Activated T-helper 1 cell treated with anti-CD3 and anti-CD28 coated beads, Interleukin-2, amount 50 U/mL, for 16 hours (primary cell): Measurements from ENCODE around the gene KLHL33.
A peak's percentile ranks its signal among the peaks of the same experiment; 100 is the strongest.
"Not testable (repeated sequence)": the region's sequence is repeated elsewhere in the genome, so short reads cannot be mapped to it uniquely, and the experiment has no call there.

Source experiments
- DNase-seq, 2 donors: peaks; one replicate each; pipeline ENCODE4 v3.0.0-alpha.2; 2020; ENCODE audit warnings: low read depth in 1 of 2, low spot score in 1 of 2

Gene KLHL33

GRCh38 chr14:20454516-20455354 lies 18.8 kb upstream of the KLHL33 start, which contains the start of the genes APEX1 and OSGEP:
Gene APEX1, plus strand, starts transcription at chr14:20455226. Its CDS starts 420 bp downstream, at chr14:20455646.
Gene OSGEP, minus strand, starts transcription at chr14:20454812. Its CDS starts 129 bp downstream, at chr14:20454683.
- peak; percentile 92 to 94 for DNase-seq

DNA sequence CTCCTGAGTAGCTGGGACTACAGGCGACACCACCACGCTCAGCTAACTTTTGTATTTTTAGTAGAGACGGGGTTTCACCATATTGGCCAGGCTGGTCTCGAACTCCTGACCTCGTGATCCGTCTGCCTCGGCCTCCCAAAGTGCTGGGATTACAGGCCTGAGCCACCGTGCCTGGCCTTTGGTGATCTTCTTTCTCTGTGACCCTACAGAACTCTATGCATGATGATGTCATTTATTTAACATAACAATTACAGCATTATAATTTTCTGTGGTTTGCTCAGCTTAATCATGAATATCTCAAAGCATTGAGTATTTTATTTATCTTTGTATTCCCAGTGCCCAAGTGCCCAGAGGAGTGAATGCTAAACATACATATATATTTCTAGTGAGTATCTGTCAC lies 16.9 kb upstream of the KLHL33 start:
- not testable (repeated sequence) for DNase-seq

DNA sequence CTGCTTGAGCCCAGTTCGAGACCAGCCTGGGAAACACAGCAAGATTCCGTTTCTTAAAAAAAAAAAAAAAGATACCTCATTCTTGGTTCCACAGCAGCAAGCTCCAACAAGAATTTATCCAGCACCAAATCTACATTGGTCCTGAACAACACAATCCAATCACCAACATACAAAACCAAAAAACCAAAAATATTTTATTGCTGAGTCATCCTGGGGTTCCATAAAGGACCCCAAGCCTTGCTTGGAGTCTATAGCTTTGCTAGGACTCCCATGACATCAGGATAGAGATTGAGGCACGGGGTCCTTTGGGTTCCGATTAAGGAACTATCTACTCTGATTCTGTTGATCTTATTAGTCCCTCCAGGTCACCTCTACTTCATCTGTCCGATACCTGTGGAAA lies 10.9 kb upstream of the KLHL33 start:
- DNase-seq = no peak

- DNase-seq = not testable (repeated sequence)
Measured at GRCh38 chr14:20443650-20444049, 7.7 kb upstream of the KLHL33 start.

DNA sequence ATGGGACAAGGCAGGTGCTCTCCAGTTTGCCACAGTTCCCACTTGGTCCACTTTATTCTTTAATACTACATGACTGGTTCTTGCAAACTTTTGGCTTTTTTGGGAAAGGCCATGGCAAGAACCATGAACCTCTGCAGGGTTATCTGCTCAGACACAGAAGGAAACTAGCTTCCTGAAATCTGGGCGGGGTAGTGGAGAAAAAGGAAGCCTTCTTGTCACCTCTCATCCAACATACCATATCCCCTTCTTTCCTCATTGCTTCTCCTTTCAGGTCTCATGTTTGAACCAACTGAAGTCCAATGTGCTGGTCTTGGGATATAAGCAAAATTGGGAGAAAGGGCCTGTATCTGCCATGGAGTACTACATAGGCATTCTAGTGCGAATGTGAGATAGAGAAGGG lies 5.5 kb upstream of the KLHL33 start:
- DNase-seq = no peak

DNA sequence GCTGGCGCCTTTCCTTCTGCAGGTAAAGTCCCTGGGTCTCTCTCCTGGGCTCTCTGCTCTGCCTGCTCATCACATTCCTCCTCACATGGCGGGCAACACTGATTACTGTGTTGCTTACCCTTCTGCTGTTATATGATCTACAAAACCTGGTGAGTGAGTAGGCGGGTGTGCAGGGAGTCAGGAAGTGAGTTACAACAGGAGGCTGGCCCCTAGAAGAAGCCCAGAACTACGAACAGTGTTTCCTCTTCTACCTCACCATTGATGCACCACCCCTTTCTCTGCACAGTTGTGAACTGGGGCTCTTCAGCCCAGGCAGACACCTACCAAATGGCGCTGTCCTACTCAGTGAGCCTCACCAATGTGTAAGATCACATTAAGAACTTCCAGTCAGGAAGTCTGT lies 4.9 kb upstream of the KLHL33 start:
- DNase-seq = no peak

DNA sequence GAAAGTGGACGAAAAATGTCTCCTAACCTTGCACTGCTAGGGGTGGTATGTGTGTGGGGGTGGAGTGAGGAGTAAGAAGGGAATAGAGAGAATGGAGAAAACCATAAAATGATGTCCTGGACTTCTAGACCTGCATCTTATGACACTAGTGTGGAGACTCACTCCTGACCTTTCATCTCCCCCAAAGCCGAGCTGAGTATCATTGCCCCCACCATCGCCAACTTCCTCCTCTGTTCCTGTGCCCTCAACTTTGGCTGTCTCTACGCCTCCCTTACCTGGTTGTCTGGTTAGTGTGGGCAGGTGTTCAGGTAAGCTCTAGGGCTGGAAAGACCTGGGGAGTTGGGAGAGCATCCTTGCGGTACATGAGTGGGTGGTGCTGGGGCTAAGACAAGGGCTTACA lies 4.5 kb upstream of the KLHL33 start:
- DNase-seq = no peak

GRCh38 chr14:20438664-20439063 lies 2.7 kb upstream of the KLHL33 start:
- no peak for DNase-seq

DNA sequence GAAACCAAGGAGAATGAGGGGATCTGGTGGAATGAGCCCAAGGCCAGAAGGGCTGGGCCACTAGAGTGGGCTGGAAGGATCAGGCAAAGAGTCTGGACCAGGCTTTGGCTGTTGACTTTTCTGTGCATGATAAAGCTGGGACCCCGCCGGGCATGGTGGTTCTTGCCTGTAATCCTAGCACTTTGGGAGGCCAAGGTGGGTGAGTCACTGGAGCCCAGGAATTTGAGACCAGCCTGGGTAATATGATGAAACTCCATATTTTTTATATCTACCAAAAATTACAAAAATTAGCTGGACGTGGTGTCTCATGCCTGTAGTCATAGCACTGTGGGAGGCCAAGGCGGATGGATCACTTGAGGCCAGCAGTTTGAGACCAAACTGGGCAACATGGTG lies 393 bp upstream of the KLHL33 start:
- DNase-seq = no peak

- no peak for DNase-seq
Measured at GRCh38 chr14:20434701-20435581, 1.0 kb downstream of the KLHL33 start.

DNA sequence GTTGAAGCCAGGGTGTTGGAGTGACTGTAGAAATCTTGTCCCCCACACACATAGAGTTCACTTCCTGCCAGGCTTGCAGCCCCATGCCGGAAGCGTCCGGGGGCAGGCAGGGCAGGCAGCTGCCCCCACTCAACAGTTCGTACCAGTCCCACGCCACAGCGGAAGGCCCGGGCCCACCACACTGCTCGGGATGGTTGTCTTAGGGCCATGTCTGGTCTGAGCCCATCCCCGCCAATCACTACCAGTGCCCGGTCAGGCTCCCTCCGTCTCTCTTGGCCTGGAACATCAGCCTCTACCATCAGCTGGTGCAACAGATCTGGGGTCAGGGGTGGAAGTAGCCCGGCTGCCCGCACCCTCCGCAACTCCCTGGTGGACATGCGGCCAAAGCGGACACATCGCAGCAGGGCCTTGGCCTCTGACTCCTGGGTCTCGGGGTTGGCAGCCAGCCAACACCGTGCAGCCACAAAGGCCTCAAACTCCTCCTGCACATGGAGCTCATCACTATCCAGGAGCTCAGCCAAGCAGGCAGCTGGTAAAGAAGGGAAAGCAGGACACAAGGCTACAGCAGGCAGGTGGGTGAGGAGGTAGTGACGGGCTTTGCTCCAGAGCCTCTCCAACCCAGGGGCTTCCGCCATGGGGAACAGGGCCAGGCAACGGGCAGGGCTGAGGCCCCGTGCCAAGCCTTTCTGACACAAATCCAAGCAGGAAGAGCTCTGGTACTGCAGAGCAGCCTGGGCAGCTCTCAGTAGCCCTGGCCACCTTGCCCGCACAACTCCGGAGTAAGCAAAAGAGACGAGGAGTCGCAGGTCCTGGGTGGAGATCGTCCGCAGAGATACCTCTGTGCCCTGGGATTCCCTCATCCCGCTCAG lies 5.9 kb downstream of the KLHL33 start:
- no peak for DNase-seq

DNA sequence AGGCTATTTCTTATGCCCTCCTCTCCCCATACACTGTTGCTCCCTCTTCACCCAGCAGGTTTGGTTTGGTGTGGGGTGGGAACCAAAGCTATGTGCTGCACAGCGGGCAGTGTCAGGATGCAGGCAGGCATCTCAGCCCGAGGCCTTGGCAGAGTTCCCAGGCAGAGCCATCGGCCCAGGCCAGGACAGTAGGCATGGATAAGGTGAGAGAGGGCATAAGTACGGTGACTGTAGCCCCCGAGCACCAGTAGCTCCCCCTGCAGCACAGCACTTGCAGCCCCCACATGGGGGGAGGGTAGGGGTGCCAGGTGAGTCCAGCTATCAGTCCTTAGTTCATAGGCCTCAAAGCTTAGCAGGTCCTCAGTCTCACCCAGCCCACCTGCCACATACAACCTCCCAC lies 7.2 kb downstream of the KLHL33 start:
- no peak for DNase-seq

- no peak for DNase-seq
Measured at GRCh38 chr14:20428010-20428365, 8.0 kb downstream of the KLHL33 start.

DNA sequence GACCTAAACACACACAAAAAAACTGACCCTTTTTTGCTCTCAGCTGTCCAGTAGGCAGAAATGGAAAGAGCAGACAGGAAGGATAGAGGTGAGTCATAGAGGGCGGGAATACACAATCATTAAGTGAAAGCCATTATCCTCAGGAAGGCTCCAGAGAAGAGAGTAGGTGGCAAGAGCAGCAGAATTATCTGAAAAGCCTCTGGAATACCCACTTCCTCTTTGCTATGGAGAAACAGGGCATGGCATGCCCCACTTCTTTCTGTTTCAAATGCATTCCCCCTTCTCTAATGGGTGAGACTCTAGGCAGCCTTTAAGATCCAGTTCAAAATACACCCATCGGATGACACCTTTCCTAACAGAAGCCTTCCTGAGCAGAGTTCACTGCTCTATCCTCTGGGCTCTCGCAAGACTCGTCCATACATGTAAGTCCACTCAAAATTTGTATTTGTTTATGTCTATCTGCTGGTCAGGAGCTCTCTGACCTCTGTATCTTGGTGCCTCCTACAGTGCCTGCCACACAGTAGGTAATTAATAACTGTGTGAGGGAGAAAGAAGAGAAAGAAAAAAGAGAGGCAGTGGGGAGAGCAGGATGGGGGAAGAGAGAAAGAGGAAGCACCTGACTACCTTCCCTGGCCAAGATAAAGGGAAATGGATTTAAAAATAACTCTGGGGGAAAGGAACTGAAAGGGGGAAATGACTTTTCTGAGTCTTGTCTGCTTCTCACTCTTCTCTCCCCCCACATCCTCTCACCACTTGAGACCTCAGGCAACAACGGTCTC lies 8.5 kb downstream of the KLHL33 start:
- DNase-seq = no peak

DNA sequence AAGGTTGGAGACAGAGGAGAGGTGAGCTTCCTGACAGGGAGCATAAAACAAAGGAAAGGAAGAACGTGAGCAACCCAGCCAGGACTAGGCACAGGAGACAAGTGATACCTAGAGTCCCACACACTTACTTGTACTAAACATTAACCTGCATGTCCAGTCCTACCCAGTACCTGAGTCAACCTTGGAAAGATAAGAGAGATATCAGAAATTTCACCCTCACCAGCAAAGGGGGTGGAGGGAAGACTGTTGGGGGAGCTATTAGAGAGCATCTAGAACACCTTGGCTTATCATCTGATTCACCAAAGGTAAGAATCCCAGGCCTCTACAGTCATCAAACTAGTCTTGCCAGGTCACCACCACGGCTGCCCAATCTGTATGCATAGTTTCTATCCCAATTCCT lies 11.1 kb downstream of the KLHL33 start:
- DNase-seq = no peak

DNA sequence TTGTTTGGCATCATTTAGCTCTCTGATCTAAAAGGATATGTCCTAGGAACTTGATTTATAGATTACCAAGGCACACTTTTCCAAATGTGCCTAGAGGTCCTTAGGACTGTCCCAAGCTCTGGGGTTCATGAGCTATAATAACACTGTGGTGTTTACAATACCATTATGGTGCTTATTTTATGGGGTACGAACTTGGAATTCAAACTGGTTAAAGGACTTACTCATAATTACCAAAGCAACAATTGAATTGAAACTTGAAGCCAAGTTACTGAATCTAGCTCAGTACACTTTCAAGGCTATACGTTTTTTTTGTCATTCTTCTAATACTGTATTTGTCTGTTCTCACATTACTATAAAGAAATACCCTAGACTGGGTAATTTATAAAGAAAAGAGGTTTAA lies 13.1 kb downstream of the KLHL33 start:
- no peak for DNase-seq

DNA sequence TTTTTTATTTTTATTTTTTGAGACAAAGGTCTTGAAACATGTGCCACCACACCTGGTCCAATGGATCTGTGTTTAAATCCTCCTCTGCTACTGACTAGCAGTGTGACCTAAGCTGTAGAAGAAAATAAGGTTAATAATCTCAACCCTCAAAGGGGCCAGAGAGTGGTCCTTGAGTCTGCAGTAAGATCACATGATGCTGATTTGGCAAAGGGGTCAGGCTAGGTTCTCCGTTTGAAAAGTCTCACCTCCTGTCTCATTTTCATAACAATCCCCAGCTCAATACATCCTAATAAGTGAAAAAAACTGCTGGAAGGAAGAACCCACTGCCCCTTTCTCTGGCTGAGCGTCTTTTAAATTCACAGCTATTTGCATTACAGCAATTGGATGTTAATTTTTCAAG lies 14.7 kb downstream of the KLHL33 start:
- DNase-seq = no peak

DNA sequence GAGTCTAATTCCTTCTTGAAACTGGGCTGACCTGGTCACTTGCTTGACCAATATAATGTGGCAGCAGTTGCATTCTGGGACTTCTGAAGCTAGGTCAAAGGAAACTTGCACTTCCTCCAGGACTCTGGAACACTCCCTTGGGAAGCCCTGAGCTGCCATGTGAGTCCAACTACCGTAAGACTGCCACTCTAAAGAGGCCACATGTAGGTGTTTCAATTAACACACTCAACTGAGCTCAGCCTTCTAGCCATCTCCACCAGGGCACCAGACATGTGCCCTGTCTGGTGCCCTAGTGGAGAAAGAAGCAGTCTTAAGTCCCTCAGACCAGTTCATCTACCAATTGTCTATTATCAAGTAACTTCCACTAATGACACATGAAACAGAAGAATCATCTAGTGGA lies 16.5 kb downstream of the KLHL33 start:
- DNase-seq = no peak

DNA sequence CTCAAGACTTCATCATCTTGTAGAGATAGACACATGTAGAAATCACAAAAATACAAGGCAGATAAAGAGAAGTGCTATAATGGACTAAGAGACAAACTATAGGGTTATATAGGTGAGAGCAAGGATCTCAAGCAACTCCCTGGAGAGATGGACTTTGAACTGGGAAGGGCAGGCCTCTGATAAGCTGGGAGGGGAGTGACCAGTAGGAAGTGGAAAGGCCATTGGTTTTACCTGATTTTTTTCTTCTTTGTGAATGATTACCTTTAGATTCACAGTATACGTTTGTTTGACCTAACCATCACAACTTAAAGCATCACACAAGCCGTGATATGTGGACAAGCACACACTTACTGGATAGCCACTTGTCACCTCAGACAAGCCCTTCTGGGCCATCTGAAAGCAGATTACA lies 17.5 kb downstream of the KLHL33 start:
- no peak for DNase-seq
